ENCODE measurements around the gene RSU1. TPM values are rescaled to one million over a fixed set of nuclear protein-coding genes. Genes with fewer than 3 reads are reported as not detected.

RSU1 gene
- total and polyA plus RNA-seq, 10 of the 15 experiments (the other 5 are each of a cell fraction or from before 2014, with no cell fraction given), result 49.2 to 139 (median 81.3) TPM

DNA sequence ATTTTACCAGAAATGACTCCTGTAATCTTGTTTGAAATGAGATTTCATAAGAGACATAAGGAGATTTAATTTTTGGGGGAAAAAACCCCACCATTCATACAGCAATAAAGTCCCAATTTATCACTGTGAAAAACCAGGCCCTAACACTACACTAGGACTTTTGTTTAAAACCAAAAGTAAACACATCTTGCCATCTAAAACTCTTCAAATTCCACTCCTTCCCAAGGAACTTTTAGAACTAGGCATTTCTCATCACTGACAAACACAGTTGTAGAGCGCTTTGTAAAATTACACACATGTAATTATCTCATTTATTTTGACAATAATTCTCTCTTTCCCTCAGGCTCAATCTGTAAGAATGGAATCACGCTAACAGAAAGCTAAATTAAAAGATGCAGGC is 167.5 kb downstream of the RSU1 start:
- RAD21 ChIA-PET (ENCODE audit: unreplicated experiment), result no interaction called here
- Histone ChIP-seq H3K36me3 (ENCODE audit: control insufficient read depth in 2 of 2, insufficient read depth in 2 of 2, low read length in 1 of 2) (no peaks in the 10 kb centered on the region), H3K4me2 (ENCODE audit: control insufficient read depth, insufficient read depth) (no peak overlapping the region), H3K27me3 (replicated peaks in 1 of 2; ENCODE audit: control insufficient read depth in 2 of 2, insufficient read depth in 2 of 2, low read length in 1 of 2) (no peaks in the 10 kb centered on the region), H3K9me3 (replicated peaks; ENCODE audit: control insufficient read depth, insufficient read depth, low read length) (no peaks in the 10 kb centered on the region), H2AFZ (ENCODE audit: control insufficient read depth, low read depth, low read length) (no peak overlapping the region), H3K27ac (ENCODE audit: control insufficient read depth, insufficient read depth) (no peak overlapping the region), H3K9ac (ENCODE audit: control insufficient read depth, insufficient read depth, low read length) (no peak overlapping the region), H4K20me1 (ENCODE audit: control insufficient read depth, insufficient read depth) (no peaks in the 10 kb centered on the region), H3K4me1 (ENCODE audit: control insufficient read depth, insufficient read depth, low read length) (peaks cover 5% of the 10 kb centered on the region; the same call in 1 of the 2 replicates), H3K79me2 (ENCODE audit: control insufficient read depth, insufficient read depth, low read length) (no peaks in the 10 kb centered on the region), H3K4me3 (no peak overlapping the region)
- FAIRE-seq (no peak), DNase-seq (ENCODE audit: low read depth, low spot score) (no peak), ATAC-seq (no peak)
- 98% methylated on average over 2 of the region's 2 CpGs for WGBS (ENCODE audit: insufficient coverage, insufficient replicate concordance, low lambda C conversion rate, missing lambda C conversion rate)
- CTCF ChIA-PET, result no interaction called here
- POLR2A ChIA-PET, result no interaction called here
- intact Hi-C loops (cut with micrococcal nuclease; ENCODE audit: unreplicated experiment) (no loop called here), in situ Hi-C loops (cut with MboI) (no loop called here)
- BruUV-seq (replicated peaks), result no TSS peak
- SMC1A ChIA-PET (ENCODE audit: uncharacterized antibody, unreplicated experiment), result interaction anchor here (1.2 to 1.5 kb wide), 2 partner anchors 10 to 18 kb away, joined by 3 to 6 read pairs; no protein-coding TSS in a partner anchor
- TF ChIP-seq BMI1 (IDR thresholded peaks at IDR 0.05; ENCODE audit: borderline replicate concordance) (no peak), ZZZ3 (IDR thresholded peaks at IDR 0.05; ENCODE audit: control insufficient read depth, insufficient read length, low read depth) (no peak), MYC (IDR thresholded peaks at IDR 0.05; ENCODE audit: insufficient read depth, insufficient read length, insufficient replicate concordance, low read length, severe bottlenecking) (no peak), SMC3 (IDR thresholded peaks at IDR 0.05; ENCODE audit: borderline replicate concordance, low read length) (no peak), EZH2 (IDR thresholded peaks at IDR 0.05; ENCODE audit: borderline replicate concordance, control insufficient read depth, low read depth, low read length) (no peak), GATAD2B (conservative IDR thresholded peaks at IDR 0.05; ENCODE audit: low read depth) (no peak), CBX3 (IDR thresholded peaks at IDR 0.05; ENCODE audit: borderline replicate concordance, low read depth) (no peak), PML (IDR thresholded peaks at IDR 0.05; ENCODE audit: low read length) (no peak), BACH1 (IDR thresholded peaks at IDR 0.05; ENCODE audit: borderline replicate concordance) (no peak), STAT1 (conservative IDR thresholded peaks at IDR 0.05) (no peak)
- TF ChIP-seq, protein P1, sequence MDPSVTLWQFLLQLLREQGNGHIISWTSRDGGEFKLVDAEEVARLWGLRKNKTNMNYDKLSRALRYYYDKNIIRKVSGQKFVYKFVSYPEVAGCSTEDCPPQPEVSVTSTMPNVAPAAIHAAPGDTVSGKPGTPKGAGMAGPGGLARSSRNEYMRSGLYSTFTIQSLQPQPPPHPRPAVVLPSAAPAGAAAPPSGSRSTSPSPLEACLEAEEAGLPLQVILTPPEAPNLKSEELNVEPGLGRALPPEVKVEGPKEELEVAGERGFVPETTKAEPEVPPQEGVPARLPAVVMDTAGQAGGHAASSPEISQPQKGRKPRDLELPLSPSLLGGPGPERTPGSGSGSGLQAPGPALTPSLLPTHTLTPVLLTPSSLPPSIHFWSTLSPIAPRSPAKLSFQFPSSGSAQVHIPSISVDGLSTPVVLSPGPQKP (IDR thresholded peaks at IDR 0.05; ENCODE audit: low read depth, low read length), result no peak
- TF ChIP-seq, protein P2, sequence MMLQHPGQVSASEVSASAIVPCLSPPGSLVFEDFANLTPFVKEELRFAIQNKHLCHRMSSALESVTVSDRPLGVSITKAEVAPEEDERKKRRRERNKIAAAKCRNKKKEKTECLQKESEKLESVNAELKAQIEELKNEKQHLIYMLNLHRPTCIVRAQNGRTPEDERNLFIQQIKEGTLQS (IDR thresholded peaks at IDR 0.05; ENCODE audit: borderline replicate concordance, extremely low read depth, low read depth, low read length), result no peak
- TF ChIP-seq, protein P3, sequence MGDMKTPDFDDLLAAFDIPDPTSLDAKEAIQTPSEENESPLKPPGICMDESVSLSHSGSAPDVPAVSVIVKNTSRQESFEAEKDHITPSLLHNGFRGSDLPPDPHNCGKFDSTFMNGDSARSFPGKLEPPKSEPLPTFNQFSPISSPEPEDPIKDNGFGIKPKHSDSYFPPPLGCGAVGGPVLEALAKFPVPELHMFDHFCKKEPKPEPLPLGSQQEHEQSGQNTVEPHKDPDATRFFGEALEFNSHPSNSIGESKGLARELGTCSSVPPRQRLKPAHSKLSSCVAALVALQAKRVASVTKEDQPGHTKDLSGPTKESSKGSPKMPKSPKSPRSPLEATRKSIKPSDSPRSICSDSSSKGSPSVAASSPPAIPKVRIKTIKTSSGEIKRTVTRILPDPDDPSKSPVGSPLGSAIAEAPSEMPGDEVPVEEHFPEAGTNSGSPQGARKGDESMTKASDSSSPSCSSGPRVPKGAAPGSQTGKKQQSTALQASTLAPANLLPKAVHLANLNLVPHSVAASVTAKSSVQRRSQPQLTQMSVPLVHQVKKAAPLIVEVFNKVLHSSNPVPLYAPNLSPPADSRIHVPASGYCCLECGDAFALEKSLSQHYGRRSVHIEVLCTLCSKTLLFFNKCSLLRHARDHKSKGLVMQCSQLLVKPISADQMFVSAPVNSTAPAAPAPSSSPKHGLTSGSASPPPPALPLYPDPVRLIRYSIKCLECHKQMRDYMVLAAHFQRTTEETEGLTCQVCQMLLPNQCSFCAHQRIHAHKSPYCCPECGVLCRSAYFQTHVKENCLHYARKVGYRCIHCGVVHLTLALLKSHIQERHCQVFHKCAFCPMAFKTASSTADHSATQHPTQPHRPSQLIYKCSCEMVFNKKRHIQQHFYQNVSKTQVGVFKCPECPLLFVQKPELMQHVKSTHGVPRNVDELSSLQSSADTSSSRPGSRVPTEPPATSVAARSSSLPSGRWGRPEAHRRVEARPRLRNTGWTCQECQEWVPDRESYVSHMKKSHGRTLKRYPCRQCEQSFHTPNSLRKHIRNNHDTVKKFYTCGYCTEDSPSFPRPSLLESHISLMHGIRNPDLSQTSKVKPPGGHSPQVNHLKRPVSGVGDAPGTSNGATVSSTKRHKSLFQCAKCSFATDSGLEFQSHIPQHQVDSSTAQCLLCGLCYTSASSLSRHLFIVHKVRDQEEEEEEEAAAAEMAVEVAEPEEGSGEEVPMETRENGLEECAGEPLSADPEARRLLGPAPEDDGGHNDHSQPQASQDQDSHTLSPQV (IDR thresholded peaks at IDR 0.05), result no peak
- TF ChIP-seq, protein P4, sequence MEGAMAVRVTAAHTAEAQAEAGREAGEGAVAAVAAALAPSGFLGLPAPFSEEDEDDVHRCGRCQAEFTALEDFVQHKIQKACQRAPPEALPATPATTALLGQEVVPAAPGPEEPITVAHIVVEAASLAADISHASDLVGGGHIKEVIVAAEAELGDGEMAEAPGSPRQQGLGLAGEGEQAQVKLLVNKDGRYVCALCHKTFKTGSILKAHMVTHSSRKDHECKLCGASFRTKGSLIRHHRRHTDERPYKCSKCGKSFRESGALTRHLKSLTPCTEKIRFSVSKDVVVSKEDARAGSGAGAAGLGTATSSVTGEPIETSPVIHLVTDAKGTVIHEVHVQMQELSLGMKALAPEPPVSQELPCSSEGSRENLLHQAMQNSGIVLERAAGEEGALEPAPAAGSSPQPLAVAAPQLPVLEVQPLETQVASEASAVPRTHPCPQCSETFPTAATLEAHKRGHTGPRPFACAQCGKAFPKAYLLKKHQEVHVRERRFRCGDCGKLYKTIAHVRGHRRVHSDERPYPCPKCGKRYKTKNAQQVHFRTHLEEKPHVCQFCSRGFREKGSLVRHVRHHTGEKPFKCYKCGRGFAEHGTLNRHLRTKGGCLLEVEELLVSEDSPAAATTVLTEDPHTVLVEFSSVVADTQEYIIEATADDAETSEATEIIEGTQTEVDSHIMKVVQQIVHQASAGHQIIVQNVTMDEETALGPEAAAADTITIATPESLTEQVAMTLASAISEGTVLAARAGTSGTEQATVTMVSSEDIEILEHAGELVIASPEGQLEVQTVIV (IDR thresholded peaks at IDR 0.05; ENCODE audit: borderline replicate concordance, partially characterized antibody), result no peak
